ENCODE data around the gene CCDC88C.

GRCh38 chr14:91346838-91347173 lies 70.8 kb downstream of the CCDC88C start:
- TF ChIP-seq CTCF (IDR thresholded peaks at IDR 0.05; ENCODE audit: insufficient read depth, low read depth, low read length): no peak
- TF ChIP-seq EZH2 (IDR thresholded peaks at IDR 0.05; ENCODE audit: insufficient read depth, low read length): no peak
